GM12878 (cell line): ENCODE measurements around the gene CACNA2D3. TPM values are rescaled to one million over a fixed set of nuclear protein-coding genes. Genes with fewer than 3 reads are reported as not detected.

Source experiments
- ATAC-seq: fragments of 200-7000 bp; cut with Tn5 transposase; 3 replicates; pipeline ENCODE4 v1.9.1; 2020; ENCODE audit warnings: mild to moderate bottlenecking, moderate library complexity
- BruUV-seq: library from RNA; stranded (reverse); fragments of 400-500 nt; replicated peaks from 2 replicates; lab custom pipeline; 2021; lab: Mats Ljungman, UMichigan
- CTCF ChIA-PET: fragments of 300-600 bp; sonication (Branson Sonifier 250); formaldehyde crosslinking; extraction: SDS; loops from one replicate; lab custom pipeline; 2021; ENCODE audit warnings: inconsistent platforms; lab: Yijun Ruan, JAX
- POLR2A ChIA-PET: fragments of 350-600 bp; formaldehyde crosslinking; extraction: SDS; loops from one replicate; lab custom pipeline; 2021; ENCODE audit warnings: inconsistent platforms; lab: Charles Lee
- RAD21 ChIA-PET: fragments of 300-600 bp; sonication (Branson Sonifier 250); formaldehyde crosslinking; loops from one replicate; lab custom pipeline; 2023; ENCODE audit warnings: antibody characterized with exemption; ENCODE audit not compliant: unreplicated experiment; lab: Charles Lee
- SMC1A ChIA-PET: fragments of 300-600 bp; sonication (Branson Sonifier 250); formaldehyde crosslinking; loops from one replicate; lab custom pipeline; 2023; ENCODE audit not compliant: unreplicated experiment, uncharacterized antibody; lab: Charles Lee
- DNase-seq: peaks from one replicate; pipeline ENCODE4 v3.0.0-alpha.2; 2011; ENCODE audit warnings: low read depth, low spot score
- FAIRE-seq: peaks from 3 replicates; lab custom pipeline; 2011; peaks lifted over from hg19 to GRCh38; lab: Jason Lieb, UNC
- H2AFZ ChIP-seq: 2 replicates; pipeline ENCODE4 v1.6.0; 2011; ENCODE audit warnings: low read depth, low read length, control low read depth; ENCODE audit not compliant: control insufficient read depth
- H3K27ac ChIP-seq: 2 replicates; pipeline ENCODE4 v1.5.1; 2011; ENCODE audit warnings: control low read depth; ENCODE audit not compliant: control insufficient read depth, insufficient read depth
- H3K27me3 ChIP-seq, 2 experiments: replicated peaks in 1 of 2; 2 replicates each; pipeline versions ENCODE4 v1.6.0 to v1.6.1; 2011; ENCODE audit warnings: low read length in 1 of 2; ENCODE audit not compliant: control insufficient read depth in 2 of 2, insufficient read depth in 2 of 2
- H3K36me3 ChIP-seq, 2 experiments: 2 replicates each; pipeline ENCODE4 v1.5.1; 2011; ENCODE audit warnings: low read length in 1 of 2; ENCODE audit not compliant: control insufficient read depth in 2 of 2, insufficient read depth in 2 of 2
- H3K4me1 ChIP-seq: 2 replicates; pipeline ENCODE4 v1.6.1; 2011; ENCODE audit warnings: mild to moderate bottlenecking, low read length, moderate library complexity, mixed read lengths; ENCODE audit not compliant: control insufficient read depth, insufficient read depth
- H3K4me2 ChIP-seq: 2 replicates; pipeline ENCODE4 v1.6.0; 2011; ENCODE audit warnings: control low read depth; ENCODE audit not compliant: control insufficient read depth, insufficient read depth
- H3K4me3 ChIP-seq: fragments of 200-600 bp; sonication (generic); 2 replicates; pipeline ENCODE4 v1.5.1; 2016
- H3K79me2 ChIP-seq: 2 replicates; pipeline ENCODE4 v1.6.0; 2011; ENCODE audit warnings: low read length; ENCODE audit not compliant: control insufficient read depth, insufficient read depth
- H3K9ac ChIP-seq: 2 replicates; pipeline ENCODE4 v1.8.0; 2011; ENCODE audit warnings: low read length, control low read depth, mixed read lengths; ENCODE audit not compliant: control insufficient read depth, insufficient read depth
- H3K9me3 ChIP-seq: replicated peaks from 3 replicates; pipeline ENCODE4 v1.5.1; 2011; ENCODE audit warnings: mild to moderate bottlenecking, low read length; ENCODE audit not compliant: control insufficient read depth, insufficient read depth
- H4K20me1 ChIP-seq: 2 replicates; pipeline ENCODE4 v1.6.0; 2011; ENCODE audit not compliant: control insufficient read depth, insufficient read depth
- BACH1 ChIP-seq: fragments of 450-650 bp; IDR thresholded peaks from 2 replicates; pipeline ENCODE4 v1.6.1; 2017; ENCODE audit warnings: mild to moderate bottlenecking, borderline replicate concordance
- CHD2 ChIP-seq: IDR thresholded peaks from 2 replicates; pipeline ENCODE4 v1.6.1; 2011; ENCODE audit warnings: low read depth, low read length, improper control_type of control experiment, borderline replicate concordance
- CREB1 ChIP-seq: IDR thresholded peaks from 2 replicates; pipeline ENCODE4 v1.6.1; 2012; ENCODE audit warnings: low read depth, mild to moderate bottlenecking, inconsistent platforms
- EED ChIP-seq: sonication (generic); IDR thresholded peaks from 2 replicates; pipeline ENCODE4 v1.6.1; 2016; ENCODE audit warnings: antibody characterized with exemption, low read depth
- ELK1 ChIP-seq: IDR thresholded peaks from 2 replicates; pipeline ENCODE4 v1.6.1; 2012; ENCODE audit warnings: low read depth, low read length, improper control_type of control experiment
- MLLT1 ChIP-seq: fragments of 450-650 bp; IDR thresholded peaks from 2 replicates; pipeline ENCODE4 v1.6.1; 2016; ENCODE audit warnings: mild to moderate bottlenecking
- POU2F2 ChIP-seq: IDR thresholded peaks from 3 replicates; pipeline ENCODE4 v1.6.1; 2011; ENCODE audit warnings: low read depth, mild to moderate bottlenecking, low read length, borderline replicate concordance
- RUNX3 ChIP-seq: IDR thresholded peaks from 2 replicates; pipeline ENCODE4 v1.6.1; 2012; ENCODE audit warnings: low read length, inconsistent platforms
- ZNF24 ChIP-seq: fragments of 450-650 bp; IDR thresholded peaks from 2 replicates; pipeline ENCODE4 v1.6.1; 2017; ENCODE audit warnings: antibody characterized with exemption, mild to moderate bottlenecking
- ZNF592 ChIP-seq: fragments of 450-650 bp; IDR thresholded peaks from 2 replicates; pipeline ENCODE4 v1.6.1; 2017; ENCODE audit warnings: mild to moderate bottlenecking, moderate library complexity
- ZNF622 ChIP-seq: fragments of 450-650 bp; IDR thresholded peaks from 2 replicates; pipeline ENCODE4 v1.6.1; 2017; ENCODE audit warnings: mild to moderate bottlenecking, inconsistent platforms
- in situ Hi-C: fragments of 300-500 bp; cut with MboI; formaldehyde crosslinking; loops from 9 replicates; pipeline ENCODE4 v1.14.3; 2018; ENCODE audit warnings: mixed read lengths
- intact Hi-C: fragments of 100-400 bp; cut with micrococcal nuclease; formaldehyde crosslinking; loops from one replicate; pipeline ENCODE4 v1.14.2; 2022; ENCODE audit not compliant: unreplicated experiment
- polyA plus RNA-seq, 11 experiments: library from polyadenylated mRNA; depleted of rRNA in 4 of 11; unstranded in 6 of 11; stranded (reverse) in 5 of 11; fragments of >200 nt; fragmentation: Nextera tagmentation in 4 of 11; fragmentation: Illumina TruSeq in 1 of 11; extraction: Ambion mirVana in 4 of 11; extraction: Trizol in 1 of 11; gene quantifications; 1 replicate in 1 of 11; 2 replicates in 10 of 11; pipeline versions ENCODE4 v1.2.1 to v1.2.3, GENCODE V29; 2011 to 2016; ENCODE audit warnings: inconsistent platforms in 2 of 11, missing spikeins in 2 of 11, low read depth in 1 of 11
- total RNA-seq, 4 experiments: library from RNA; depleted of rRNA in 3 of 4; stranded (reverse); fragments of >200 nt in 3 of 4; fragmentation: Illumina TruSeq in 1 of 4; extraction: Trizol in 1 of 4; gene quantifications; 2 replicates each; pipeline versions ENCODE4 v1.2.1 to v1.2.3, GENCODE V29; 2013 to 2021

CACNA2D3 gene
- total and polyA plus RNA-seq, 10 of the 15 experiments (the other 5 are each of a cell fraction or from before 2014, with no cell fraction given): not detected

GRCh38 chr3:54780336-54780735 is 658.0 kb downstream of the CACNA2D3 start:
- no peaks in the 10 kb centered on the region for H3K9me3 ChIP-seq
- no TSS peak for BruUV-seq

More at GRCh38 chr3:54780336-54780735, 658.0 kb downstream of the CACNA2D3 start:
- SMC1A ChIA-PET: no interaction called here
- H3K4me3 ChIP-seq: no peak overlapping the region
- H3K79me2 ChIP-seq: no peaks in the 10 kb centered on the region
- DNase-seq (no peak), FAIRE-seq (no peak), ATAC-seq (no peak)
- in situ Hi-C loops: no loop called here
- TF ChIP-seq ZNF622 (no peak), CHD2 (no peak), ELK1 (no peak), MLLT1 (no peak), ZNF24 (no peak), POU2F2 (no peak), BACH1 (no peak), CREB1 (no peak), ZNF592 (no peak), RUNX3 (no peak), EED (no peak)
- no peak overlapping the region for H3K4me2 ChIP-seq
- no peaks in the 10 kb centered on the region for H3K4me1 ChIP-seq
- intact Hi-C loops: no loop called here
- no peaks in the 10 kb centered on the region for H4K20me1 ChIP-seq
- RAD21 ChIA-PET: no interaction called here
- CTCF ChIA-PET: no interaction called here
- H2AFZ ChIP-seq: no peak overlapping the region
- no peaks in the 10 kb centered on the region for H3K36me3 ChIP-seq
- H3K9ac ChIP-seq: no peak overlapping the region
- no peaks in the 10 kb centered on the region; a peak in 1 of 4 replicates for H3K27me3 ChIP-seq
- H3K27ac ChIP-seq: no peak overlapping the region
- POLR2A ChIA-PET: no interaction called here
